GM21717 (cell line): ENCODE measurements around the gene RGS7.
A peak's percentile ranks its signal among the peaks of the same experiment; 100 is the strongest.
"Not testable (repeated sequence)": the region's sequence is repeated elsewhere in the genome, so short reads cannot be mapped to it uniquely, and the experiment has no call there.

Source experiments
- ATAC-seq: cut with Tn5 transposase; IDR thresholded peaks from one replicate; pipeline ENCODE4 v1.9.1; 2021; ENCODE audit warnings: mild to moderate bottlenecking, moderate library complexity; ENCODE audit not compliant: unreplicated experiment

The RGS7 gene

DNA sequence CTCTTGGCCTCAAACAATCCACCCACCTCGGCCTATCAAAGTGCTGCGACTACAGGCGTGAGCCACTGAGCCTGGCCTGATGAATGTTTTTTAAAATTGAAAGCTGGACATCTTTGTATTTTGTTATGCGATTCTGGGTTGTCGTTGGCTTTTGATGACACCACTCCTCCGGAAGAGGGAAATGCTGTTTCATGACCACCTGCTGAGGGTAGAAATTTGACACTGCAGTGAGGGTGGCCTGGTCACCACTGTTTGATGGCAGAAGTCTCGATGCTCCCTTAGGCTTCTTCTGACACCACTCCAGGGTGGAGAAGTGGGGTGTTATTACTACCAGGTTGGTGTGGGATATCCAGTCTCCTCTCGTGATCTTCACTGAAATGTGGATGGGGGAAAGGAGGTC, 357.2 kb downstream of the RGS7 start:
- ATAC-seq, result no peak

DNA sequence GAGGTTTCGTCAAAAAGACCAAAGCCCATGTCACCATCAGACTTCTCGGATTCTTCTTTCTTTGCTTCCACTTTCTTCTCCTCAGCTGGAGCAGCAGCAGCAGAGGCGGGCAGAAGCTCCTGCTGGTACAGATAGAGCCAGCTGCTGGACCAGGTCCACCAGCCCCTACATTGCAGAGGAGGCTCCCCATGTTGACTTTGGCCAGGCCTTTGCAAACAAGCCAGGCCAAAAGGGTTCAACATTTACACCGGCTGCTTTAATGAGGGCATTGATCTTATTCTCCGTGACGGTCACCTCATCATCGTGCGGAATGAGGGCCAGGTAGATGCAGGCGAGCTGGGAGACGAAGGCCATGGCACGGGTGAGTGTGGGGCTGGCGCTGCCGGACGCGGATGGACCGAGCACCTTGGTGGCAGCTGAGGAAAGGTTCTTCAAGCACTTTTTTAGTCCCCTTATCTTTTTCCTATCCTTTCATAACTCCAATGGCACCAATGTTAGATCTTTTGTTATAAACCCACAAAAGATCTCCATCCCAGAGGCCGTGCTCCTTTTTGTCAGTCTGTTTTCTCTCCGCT, 358.5 kb downstream of the RGS7 start:
- no peak for ATAC-seq

DNA sequence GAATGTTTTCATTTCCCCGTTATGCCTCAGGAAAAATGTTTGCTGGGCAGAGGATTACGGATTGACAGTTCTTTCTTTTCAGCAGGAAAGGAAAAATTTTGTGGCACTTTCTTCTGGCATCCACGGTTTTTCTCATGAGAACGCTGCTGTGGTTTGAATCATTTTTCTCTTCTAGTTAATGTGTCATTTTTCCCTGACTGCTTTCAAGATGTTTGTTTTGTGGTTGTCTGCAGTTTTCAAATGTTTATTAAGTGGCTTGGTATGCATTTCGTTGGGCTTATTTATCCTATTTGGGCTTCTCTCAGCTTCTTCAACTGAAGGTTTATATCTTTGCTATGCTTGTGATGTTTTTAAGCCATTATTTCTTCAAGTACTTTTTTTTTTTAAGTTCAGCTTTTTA, 359.0 kb downstream of the RGS7 start:
- no peak for ATAC-seq

DNA sequence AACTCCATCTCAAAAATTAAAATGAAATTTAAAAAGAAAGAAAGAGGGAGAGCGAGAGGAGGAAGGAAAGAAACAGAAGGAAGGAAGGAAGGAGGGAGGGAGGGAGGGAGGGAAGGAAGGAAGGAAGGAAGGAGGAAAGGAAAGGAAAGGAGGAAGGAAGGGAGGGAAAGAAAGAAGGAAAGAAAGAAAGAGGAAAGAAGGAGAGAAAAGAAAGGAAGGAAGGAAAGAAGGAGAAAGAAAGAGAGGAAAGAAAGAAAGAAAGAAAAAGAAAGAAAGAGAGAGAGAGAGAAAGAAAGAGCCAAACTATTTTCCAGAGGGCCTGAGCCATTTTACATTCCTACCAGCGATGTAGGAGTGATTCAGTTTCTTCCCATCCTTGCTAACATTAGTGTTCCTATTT, 364.0 kb downstream of the RGS7 start:
- no peak for ATAC-seq

DNA sequence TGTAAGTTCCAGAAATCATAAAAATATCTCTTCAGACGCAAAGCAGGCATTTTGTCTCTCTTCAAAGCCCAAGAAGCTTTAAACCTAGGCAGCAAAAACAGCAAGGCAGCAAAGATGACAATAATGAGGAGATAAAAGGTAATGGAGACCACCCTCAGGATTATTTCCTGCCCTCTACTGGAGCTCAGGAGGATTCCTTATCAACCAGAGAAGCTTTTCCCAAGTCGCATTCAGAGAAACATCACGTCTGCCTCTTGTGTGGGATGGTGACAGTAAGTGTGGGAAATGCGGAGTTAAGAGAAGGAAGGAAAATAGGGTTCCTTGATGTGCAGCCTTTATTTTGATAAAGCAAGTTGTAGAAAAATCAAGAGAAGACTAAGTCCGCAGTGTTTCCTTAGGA, 365.8 kb downstream of the RGS7 start:
- ATAC-seq, result no peak

DNA sequence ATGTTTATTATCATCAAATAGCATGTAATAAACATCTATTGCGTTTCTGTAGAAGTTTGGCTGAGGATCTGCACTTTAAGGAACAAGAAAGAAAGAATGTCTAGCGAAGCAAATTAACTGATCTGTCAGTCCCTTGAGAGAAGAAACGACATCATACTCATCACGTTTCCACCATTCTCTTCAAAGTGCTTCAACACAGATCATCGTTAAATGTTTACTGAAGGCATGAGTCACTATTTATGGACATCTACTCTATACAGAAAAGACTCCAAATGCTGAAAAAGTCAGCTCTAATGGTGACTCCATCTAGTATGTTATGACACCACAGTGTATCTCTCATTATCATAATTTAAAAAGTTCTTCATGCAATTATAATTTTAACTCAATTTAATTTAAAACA, 369.1 kb downstream of the RGS7 start:
- no peak for ATAC-seq

DNA sequence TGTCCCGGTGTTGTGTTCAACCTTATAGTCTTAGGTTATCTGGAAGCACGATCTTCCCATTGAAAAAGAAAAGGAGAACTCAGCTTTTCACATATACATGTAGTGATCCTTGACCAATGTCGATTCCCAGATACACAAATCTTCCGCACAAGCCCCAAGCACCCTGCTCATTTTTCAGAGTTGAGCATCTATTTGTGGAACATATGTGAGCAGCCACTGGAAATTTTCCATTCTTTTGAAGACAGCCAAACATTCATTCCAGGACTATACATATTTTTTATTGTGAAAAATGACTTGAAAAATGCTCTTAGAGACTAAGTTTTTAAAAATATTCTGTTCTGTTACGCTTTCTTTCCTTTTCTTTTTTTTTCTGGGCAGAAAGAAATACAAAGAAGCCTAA, 371.9 kb downstream of the RGS7 start:
- no peak for ATAC-seq

DNA sequence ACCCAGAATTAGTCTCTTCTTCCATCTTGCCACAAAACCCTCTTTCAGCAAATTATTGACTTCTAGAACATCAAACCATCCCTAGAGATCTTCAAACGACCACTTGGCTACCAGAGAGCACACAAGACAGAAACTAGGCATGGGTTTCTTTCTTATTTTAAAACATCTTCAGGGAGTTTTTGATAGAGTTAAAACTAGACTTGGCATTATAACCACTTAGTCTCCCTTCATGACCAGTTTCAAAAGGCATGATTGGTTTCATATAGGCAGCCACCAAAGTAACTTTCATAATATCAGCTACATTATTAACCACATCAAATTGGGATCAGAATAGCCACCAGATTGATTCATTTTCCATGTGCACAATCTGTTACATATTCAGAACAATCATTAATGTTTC, 376.7 kb downstream of the RGS7 start:
- no peak for ATAC-seq

DNA sequence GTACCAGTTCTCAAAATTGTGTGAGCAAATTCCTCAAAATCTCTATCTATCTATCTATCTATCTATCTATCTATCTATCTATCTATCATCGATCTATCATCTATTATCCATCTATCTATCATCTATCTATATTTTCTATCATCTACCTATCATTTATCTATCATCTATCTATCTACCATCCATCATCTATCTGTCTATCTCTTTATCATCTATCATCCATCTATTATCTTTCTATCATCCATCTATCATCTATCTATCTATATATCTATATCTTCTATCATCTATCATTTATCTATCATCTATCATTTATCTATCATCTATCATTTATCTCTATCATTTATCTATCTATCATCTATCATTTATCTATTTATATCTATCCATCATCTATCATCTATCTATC, 380.3 kb downstream of the RGS7 start:
- no peak for ATAC-seq

DNA sequence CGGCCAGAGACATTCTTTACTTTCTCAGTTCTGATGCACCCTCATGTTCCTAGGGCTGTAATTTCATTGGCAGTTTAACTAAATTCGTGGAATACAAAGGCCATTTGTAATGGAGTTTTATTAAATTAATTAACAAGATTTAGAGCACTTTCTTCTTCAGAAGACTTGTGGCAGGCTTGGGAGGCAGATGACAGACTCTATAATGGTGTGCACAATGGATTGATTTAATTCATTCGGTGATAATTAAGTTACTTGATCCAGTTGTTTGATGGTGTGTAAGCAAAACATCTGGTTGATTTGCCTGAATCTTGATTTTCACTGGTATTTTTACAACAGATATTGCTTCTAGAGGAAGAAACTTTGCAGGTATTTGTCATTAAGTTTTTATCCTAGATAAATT, 383.1 kb downstream of the RGS7 start:
- ATAC-seq, result no peak

DNA sequence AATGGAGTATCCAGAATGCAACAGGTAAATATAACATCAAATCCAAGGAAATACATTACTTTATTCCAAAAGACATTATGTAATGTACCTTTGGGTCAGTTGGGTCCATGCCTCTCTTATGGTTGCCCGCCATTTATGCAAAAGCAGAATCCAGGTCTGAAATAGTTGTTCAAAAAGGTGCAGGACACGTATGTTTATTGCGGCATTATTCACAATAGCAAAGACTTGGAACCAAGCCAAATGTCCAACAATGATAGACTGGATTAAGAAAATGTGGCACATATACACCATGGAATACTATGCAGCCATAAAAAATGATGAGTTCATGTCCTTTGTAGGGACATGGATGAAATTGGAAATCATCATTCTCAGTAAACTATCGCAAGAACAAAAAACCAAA, 384.9 kb downstream of the RGS7 start:
- ATAC-seq, result not testable (repeated sequence)

DNA sequence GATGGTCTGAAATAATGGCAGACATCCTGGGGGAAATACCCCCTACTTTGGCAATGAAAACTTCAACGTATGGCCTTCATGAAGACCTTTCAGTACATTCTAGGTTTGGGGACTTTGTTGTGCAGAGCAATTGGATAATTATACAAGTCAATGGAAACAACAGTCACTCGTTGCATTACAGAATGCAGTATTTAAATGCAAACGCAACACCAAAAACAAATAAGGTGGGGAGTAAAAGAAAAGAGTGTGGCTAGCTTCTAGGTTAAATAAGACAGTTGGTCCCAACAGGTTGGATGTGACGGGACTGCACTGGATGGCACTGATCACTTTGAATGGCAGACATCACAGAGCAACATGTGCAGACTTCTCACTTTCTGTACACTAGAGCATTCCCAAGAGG, 386.8 kb downstream of the RGS7 start:
- ATAC-seq, result no peak

DNA sequence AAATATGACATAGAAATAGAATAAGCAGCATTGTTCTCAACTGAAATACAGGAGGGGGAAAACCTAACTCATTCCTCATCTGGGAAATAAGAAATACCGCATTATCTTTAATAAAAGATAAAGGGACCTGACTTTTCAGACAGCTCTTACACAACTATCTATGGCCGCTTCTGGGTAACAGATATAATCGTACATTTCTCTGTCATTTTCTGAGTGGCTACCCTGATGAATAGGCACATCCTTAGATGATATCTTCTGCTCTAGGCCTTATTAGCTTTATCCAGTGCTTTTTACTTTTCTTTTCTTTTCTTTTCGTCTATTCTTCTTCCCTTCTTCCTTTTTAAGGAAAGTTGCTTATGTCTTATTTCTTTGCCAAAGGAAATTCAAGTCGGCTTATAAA, 388.1 kb downstream of the RGS7 start:
- no peak for ATAC-seq

DNA sequence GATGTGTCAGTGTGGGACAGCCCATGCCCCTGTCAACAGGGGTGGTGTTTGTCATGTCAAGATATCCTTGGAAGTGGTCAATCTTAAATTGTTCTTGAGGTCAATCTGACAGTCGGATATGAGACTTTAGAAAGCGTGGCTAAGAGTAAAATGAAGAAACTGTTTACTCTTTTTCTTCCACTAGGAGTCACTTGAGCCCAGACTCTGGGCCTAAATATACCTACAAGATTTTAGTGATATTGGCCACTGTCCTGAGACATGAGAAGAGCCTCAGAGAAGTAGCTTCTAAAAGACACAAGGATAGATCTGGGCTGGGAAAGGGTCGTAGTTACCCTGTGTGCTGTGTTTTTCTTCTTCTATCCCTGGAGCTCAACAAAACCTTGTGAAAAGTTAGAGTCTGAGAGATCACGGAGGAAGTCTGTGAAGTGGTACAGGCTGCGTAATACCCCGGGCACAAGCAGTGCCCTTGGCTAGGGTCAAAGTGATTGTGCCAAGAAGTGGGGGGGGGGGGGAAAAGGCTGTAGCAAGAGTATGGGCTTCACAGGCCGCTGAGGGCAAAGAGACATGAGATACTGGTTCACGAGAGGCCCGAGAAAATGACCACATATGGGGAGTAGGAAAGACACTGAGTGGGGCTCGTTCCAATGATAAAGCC, 389.8 kb downstream of the RGS7 start:
- ATAC-seq, result no peak

DNA sequence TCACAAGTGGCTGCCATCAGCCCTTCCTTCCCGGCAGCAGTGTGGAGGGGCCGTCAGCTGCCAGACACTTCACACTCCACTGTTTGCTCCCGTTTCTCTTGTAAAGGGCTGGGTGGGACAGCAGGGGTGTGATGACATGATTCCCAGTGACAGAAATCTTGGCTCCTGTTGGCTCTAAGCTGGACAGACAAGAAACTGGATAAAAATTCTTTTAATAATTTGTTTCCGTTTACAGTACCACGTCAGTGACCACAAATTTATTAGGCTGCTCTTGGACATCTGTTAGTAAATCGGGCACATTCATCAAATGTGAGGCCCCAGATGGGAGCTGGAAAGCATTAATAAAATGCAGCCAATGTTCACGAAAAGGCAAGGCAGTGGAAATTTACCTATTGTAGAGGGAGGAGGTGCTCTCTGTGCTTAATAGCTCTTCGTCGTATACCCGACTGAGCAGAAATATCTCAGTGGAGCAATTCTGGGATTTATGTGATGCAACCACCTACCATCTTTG, 391.4 kb downstream of the RGS7 start:
- ATAC-seq, result no peak

DNA sequence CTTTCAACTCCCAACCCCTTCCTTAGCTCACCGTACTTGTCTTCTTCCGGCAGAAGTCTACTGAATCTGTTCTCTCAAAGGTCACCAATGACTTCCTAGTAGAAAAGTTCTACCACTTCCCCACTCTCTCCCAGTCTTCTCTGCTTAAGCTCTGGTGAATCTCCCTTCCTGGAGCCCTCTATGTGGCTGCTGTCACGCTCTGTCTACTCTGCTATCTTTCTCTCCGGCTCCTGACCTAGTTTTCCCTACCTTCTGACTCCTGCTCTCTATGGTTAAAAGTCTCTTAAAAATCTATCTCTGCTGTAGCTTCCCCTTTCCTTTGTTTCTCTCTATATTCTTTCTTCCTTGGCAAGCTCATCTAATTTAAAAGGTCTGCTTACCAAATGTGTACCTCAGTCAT, 394.9 kb downstream of the RGS7 start:
- ATAC-seq, result no peak

DNA sequence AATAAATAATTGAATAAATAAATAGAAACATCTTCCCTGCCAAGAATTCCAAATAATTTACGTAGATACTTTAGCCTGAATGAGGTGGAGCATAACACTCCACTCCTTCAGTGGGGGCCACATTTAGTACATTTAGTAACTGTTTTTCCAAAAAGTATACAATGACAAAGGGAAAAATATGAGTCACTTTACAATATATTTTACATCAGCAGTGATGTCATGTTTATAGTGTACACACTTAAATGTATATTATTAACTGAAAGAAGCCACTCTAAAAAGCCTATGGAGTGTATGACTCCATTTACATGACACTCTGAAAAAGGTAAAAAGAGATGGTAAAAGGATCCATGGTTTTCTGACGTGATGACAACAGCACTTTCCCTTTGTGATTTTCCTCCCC, 400.6 kb downstream of the RGS7 start:
- no peak for ATAC-seq

DNA sequence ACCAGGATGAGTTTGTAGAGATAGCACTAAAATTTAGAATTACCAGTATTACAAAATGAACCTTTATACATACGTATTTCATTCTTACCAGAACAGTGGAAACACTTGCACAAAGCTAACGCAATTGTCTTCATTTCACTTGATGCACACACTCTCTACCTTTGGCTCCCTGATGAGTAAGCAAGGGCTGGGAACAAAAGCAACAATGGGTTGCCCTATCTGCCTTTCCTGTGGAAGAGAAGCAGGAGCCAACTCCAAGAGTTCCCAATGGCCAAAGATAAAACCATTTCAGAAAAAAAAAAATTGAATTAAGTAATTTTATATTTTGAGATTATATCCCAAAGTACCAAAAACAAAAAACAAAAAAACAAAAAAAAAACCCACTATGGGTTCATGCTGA, 401.0 kb downstream of the RGS7 start:
- ATAC-seq, result no peak

DNA sequence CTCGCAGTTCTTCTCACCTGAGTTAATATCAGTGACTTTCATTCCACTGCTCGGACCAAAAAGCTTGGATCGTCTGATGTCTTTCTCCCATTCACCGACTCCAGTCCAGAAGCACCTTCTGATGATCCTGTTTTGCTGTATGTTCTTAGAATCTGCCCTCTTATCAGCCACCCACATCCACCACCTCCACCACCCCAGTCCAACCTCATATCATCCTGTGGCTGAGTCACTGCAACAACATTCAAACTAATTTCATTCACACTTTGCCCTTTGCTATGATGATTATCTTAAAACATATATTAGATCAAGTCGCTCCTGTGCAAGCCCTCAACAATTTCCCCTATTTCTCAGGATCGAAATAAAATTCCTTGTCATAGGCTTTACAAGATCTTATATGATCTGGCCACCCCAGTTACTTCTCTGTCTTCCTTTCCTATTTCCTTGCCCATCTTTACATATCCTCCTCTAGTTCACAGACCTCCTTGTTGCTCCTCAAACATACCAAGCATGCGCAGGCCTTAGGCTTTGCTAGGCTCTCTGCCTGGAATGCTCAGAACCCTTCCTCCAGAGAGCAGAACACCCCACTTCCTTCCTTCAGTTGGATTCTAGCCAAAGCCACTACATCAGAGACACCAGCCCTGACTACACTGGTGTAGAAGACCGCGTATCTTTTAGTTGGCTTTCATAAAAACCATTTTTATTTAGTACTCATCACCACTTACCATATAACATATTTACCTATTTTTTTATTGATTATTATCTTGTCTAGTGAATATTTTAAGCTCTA, 409.4 kb downstream of the RGS7 start:
- no peak for ATAC-seq

DNA sequence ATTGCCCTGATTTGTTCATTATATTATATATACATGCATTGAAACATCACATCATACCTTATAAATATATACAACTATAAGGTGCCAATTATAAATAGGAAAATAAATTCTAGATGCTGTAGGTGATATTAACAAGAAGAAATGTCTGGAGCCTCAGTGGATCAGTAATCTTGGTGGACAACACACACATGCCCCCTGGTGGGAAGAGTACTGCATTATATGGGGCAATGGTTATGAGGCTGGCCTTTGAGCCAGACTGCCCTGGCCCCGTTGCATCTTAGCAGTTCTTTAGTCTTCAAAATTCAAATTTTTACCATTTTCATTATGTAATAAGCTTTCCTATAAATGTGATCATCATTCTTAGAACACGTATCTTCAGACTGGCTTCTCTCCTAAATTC, 410.1 kb downstream of the RGS7 start:
- peak; percentile 59 for ATAC-seq

DNA sequence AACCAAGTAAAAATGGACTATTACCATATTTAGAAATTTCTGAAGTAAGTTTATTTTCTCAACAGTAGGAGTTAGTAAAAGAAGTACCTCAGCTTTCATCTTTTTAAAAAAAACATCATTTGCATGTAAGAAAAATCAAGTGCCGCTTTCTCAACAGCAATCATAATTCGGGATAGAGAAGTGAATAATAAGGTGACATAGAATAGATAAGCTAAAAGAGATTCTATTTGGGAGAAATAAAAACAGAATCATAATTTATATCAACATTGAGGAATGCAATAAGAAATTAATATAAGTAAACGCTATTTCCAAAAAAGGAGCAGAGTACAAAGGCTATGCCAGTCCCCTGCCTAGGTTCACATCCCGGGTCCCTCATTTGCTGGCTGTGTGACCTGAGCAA, 414.1 kb downstream of the RGS7 start:
- no peak for ATAC-seq

DNA sequence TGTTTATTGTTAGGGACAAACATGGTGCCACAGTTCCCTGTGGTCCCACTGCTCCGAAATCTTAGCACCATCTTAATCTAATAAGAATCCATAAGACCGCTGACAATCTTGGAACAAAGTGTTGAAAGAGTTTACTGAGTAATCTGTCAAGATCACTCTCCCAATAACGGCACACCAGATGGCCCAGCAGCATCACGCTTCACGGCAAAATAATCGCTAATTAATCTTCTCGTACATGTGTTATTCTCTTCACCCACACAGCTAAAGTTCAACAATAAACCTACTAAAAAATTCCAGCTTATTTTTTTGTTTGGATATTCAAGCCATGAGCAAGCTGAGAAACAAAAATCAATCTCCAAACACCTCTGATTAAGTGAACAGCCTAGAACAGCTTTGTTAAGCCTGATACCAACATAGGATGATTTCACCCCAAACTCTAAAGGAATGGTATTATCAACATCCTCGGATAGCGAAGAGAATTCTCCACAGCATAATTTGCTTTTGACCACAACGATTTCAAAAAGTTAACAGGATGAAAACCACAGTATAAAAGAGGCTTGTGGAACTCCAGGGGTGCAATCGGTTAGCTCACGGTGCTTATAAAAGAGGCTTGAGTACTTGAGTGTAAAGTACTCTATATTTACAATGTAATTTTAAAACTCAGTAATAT, 415.2 kb downstream of the RGS7 start:
- ATAC-seq, result no peak
